Fibroblast of the aortic adventitia (primary cell): ENCODE data around the gene EPHA2. TPM values are rescaled to one million over a fixed set of nuclear protein-coding genes. Genes with fewer than 3 reads are reported as not detected.
A peak's percentile ranks its signal among the peaks of the same experiment; 100 is the strongest.

Experiments
- DNase-seq: peaks from one replicate; pipeline ENCODE4 v3.0.0-alpha.2; 2010; ENCODE audit warnings: low read depth
- H3K4me3 ChIP-seq: 2 replicates; pipeline ENCODE4 v1.5.1; 2011; ENCODE audit warnings: low read depth, mild to moderate bottlenecking, control low read depth, low read length, moderate library complexity
- total RNA-seq: library from RNA; depleted of rRNA; stranded (reverse); fragments of >200 nt; gene quantifications from 2 replicates; pipeline ENCODE4 v1.2.3, GENCODE V29; 2012; ENCODE audit warnings: low replicate concordance
- TF ChIP-seq, protein P1 (sequence below): IDR thresholded peaks from 2 replicates; pipeline ENCODE4 v1.5.1; 2011; ENCODE audit warnings: mild to moderate bottlenecking, low read length, control low read depth, inconsistent platforms; ENCODE audit not compliant: insufficient read depth

Gene EPHA2
- total RNA-seq, 1 donor = 7.9 TPM

DNA sequence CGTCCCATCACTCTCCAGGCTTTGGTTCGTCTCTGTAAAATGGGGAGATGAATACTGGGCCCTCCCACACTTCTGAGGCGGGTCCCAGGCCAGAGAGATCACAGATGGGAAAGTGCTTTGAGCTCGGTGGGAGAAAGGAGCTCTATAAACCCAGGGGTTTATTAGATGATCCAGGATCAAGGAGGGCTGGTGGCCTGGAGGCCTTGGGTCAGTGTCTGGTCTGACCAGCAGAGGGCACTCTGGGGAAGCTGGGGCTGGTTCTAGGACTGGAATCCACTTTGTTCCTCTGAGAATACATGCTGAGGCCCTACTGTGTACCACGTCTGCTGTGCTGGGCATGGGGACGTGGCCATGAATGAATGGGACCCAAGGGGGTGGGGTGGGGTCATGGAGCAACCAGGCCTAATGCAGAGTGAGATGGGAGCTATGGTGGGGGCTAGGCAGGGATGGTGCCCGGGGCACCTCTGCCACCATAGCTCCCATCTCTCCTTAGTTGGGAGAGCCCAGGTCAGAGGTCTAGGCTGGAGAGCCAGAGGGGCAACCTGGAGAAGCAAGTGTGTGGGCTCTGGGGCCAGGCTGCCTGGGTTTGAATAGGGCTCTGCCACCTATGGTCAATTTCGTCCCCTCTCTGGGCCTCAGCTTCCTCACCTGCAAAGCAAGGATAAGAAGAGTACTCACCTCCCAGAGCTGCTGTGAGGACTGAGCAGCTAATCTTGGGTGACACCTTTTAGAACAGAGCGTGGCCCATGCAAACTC lies 73.4 kb downstream of the EPHA2 start:
- H3K4me3 ChIP-seq = no peak overlapping the region
- TF ChIP-seq, protein P1, sequence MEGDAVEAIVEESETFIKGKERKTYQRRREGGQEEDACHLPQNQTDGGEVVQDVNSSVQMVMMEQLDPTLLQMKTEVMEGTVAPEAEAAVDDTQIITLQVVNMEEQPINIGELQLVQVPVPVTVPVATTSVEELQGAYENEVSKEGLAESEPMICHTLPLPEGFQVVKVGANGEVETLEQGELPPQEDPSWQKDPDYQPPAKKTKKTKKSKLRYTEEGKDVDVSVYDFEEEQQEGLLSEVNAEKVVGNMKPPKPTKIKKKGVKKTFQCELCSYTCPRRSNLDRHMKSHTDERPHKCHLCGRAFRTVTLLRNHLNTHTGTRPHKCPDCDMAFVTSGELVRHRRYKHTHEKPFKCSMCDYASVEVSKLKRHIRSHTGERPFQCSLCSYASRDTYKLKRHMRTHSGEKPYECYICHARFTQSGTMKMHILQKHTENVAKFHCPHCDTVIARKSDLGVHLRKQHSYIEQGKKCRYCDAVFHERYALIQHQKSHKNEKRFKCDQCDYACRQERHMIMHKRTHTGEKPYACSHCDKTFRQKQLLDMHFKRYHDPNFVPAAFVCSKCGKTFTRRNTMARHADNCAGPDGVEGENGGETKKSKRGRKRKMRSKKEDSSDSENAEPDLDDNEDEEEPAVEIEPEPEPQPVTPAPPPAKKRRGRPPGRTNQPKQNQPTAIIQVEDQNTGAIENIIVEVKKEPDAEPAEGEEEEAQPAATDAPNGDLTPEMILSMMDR = peak; percentile 93
- peak; percentile 66 for DNase-seq

DNA sequence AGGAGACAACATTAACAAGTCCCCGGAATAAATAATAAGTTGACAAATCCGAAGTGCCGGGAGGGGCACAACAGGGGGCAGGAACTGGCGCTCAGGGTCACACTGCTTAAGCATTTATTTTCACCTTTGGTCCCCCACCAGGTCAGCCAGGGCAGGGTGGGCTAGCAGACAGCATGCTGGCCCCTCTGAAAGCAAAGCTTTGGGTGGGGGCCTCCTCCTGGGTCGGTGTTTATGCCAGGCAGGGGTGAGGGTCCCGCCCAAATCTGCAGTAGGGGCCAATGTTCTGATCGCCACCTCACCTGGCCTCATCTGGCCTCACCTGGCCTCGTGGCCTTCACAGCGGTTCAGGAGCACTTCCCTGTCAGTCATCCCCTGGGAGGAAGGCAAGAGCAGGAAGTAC lies 74.2 kb downstream of the EPHA2 start:
- TF ChIP-seq, protein P1 = no peak
- no peak overlapping the region for H3K4me3 ChIP-seq
- DNase-seq = no peak

DNA sequence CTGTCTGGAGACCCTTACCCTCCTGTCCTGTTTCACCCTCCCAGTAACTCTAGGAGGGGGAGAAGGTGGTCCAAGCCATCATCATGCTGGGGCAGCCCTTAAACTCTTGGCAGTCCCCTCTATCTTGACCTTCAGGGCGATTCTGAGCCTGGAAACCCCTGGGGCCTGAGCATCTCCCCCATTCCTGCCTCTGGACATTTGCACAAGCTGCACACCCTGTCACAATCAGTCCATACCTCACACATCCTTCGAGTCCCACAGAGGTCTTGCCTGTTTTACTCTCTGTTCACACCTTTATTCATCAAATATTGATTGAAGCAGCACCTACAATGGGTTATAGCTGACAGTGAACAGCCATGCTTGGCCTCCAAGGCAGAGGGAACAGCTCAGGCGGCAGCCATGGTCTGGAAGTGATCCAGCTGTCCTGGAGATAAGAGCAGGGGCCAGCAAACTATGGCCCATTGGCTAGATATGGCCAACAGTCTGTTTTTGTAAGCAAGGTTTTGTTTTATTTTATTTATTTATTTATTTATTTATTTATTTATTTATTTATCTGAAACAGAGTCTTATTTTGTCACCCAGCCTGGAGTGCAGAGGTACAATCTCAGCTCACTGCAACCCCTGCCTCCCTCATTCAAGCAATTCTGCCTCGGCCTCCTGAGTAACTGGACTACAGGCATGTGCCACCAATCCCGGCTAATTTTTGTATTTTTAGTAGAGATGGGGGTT lies 75.3 kb downstream of the EPHA2 start:
- H3K4me3 ChIP-seq = no peak overlapping the region
- DNase-seq = no peak
- TF ChIP-seq, protein P1 = no peak

DNA sequence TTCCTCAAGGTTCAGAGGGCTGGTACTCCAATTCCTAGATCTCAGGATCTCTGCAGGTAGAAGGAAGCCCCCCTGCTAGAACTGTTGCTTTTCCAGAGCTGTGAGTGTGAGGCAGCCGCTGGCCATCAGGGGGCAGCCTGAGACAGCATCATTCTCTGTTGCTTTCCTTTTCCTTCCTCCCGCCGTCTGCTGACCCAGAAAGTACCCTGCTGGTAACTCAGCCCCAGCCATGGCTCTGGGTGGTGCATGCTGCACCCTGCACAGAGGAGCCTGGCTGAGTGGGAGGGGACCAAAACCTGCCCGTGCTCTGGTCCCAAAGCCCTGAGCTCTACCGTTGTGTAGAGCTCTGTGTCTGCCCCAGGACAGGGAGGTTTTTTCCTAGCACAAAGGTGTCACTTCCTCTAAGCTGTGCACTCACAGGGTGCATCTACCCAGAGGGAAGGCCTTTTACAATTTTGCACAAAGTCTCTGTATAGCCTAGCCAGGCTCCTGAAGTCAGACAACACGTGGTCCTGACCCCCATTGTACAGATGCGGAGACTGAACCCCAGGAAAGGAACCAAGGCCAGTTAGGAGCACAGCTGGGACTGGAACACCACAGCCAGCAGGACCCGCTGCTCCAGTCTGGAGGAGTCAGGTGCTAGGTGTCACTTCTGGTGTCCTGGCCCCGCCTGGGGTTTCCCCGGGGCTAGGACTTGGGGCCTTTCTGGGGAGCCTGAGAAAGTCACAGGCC lies 76.8 kb downstream of the EPHA2 start:
- DNase-seq = peak; percentile 71
- TF ChIP-seq, protein P1 = peak; percentile 92
- H3K4me3 ChIP-seq = no peak overlapping the region

DNA sequence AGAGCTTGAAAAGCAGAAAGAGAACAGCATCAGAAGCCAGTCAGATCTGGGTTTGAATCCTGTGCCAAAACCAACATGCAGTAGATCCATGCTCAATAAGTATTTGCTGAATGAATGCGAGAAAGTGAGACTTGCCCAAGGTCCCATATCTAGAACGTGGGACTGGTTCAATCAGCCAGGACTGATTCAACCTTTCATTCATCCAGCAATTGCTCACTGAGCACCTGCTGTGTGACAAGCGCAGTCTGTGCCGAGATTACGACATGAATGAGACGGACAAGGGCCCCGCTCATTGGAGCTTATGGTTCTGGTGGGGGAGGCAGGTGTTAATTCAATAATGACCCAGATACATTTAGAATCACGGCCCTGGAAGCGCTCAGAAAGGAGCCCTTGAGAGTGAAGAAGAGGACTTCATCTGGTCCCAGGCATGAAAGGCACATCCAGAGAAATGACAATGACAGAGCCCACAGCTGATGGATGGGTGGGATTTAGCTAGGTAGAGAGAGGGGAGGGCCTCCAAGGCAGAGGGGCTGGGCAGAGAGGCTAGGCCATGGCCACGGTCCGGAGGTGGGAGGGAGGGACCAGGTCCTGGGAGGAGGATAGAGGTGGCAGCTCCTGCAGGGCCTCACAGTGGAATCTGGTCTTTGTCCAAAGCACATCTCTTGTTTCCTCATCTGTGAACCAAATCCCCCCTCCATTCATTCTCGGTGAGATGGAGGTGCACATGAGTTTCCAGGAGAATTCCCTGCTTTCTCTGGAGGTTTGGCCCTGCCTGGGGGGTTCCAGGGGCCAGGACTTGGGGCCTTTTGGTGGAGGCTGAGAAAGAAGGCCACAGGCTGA lies 78.2 kb downstream of the EPHA2 start:
- no peak overlapping the region for H3K4me3 ChIP-seq
- DNase-seq = peak; percentile 32
- TF ChIP-seq, protein P1 = no peak

DNA sequence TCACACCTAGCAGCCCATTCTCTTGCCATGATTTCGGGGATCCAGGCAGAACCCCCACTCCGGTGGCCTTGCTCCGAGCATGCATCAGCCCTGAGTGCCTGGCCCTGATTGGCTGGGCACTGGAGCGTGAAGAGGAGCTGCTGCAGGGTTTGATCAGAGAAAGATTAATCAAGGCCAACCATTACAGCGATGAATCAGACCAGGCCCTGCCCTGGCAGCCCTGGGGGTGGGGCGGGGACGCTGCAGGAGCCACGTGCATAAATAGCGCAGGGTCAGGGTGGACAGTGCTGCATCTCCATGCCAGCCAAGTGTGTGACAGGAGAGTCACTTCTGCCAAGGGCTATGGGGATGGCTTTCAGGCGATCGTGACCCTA lies 79.0 kb downstream of the EPHA2 start:
- TF ChIP-seq, protein P1 = no peak
- DNase-seq = peak; percentile 20
- no peak overlapping the region for H3K4me3 ChIP-seq
